HG03442 (cell line): ENCODE measurements around the gene PKHD1.
A peak's percentile ranks its signal among the peaks of the same experiment; 100 is the strongest.

Experiments
- ATAC-seq: cut with Tn5 transposase; IDR thresholded peaks from one replicate; pipeline ENCODE4 v1.9.1; 2021; ENCODE audit warnings: mild to moderate bottlenecking, moderate library complexity; ENCODE audit not compliant: unreplicated experiment

PKHD1 gene

DNA sequence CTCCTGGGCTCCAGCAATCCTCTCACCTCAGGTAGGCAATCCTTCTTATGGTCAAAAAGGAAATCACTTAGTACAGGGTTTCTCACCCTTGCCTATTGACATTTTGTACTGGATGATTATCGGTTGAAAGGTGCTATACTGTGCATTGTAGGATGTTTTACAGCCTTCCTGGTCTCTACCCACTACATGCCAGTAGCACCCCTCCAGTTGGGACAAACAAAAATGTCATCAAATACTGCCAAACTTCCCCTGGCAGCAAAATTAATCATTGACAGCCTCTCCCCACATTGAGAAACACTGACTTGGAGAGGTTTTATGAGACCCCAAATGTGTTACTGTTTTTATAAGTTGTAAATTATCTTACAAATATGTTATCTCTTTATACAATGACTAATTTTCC, 368.1 kb downstream of the PKHD1 start:
- ATAC-seq: no peak

GRCh38 chr6:51718533-51718932, 368.9 kb downstream of the PKHD1 start:
- no peak for ATAC-seq

DNA sequence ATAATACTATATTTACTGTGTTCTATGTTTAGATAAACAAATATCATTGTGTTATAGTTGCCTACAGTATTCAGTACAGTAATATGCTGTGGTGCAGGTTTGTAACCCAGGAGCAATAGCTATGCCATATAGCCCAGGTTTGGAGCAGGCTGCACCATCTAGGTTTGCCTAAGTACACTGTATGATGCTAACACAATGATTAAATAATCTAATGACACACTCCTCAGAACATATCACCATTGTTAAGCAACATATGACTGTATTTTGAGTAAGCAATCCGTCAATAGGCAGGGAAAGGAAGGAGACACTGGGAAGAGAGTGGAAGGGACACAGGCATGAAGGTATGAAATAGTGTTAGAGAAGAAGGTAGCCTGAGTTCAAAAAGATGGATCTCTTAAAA, 369.9 kb downstream of the PKHD1 start:
- ATAC-seq: no peak

- ATAC-seq: no peak
These were observed 375.5 kb downstream of the PKHD1 start for GRCh38 chr6:51711876-51712275.

DNA sequence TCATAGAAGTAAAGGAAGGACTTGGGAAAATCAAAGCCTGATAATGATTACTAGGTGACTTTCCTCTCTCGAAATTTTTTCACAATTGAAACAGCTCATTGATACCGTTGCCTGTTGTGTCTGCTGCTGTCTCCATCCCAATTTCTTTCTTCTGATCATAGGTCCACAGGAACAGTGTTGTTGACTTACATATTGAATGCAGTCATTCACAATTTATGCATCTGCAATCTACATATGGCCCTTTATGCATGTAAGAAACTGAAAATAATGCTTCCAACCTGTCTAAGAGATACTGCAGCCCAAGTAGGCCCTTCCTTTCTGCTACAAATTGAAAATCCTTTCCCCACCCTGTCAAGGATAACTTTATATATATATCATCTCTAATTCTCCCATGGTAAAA, 381.3 kb downstream of the PKHD1 start:
- no peak for ATAC-seq

DNA sequence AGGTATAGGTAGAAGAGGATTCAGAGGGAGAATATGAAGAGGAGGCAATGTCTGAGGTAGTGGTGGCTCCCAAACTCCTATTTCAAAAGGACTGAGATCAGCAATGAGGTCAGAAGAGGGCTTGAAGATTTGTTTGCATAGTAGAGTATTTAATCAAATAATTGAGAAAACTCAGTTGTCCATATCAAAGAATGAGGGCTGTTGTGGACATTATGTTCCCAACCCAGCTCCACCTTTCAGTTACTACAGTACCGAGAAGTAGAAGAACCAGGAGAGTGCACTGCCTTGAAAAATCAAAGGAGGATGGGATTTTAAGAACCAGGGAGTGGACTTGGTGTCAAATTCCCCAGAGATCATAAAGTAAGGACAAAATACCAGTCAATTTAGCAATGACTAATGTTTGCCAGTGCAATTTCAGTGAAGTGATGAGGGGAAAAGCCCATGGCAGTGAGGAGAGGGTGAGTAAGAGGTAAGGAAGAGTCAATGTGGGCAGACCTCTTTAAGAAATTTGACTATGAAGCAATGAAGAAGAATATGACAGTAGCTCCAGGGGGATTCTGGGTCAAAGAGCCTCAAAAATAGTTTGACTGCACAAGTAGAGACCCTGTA, 382.4 kb downstream of the PKHD1 start:
- no peak for ATAC-seq

DNA sequence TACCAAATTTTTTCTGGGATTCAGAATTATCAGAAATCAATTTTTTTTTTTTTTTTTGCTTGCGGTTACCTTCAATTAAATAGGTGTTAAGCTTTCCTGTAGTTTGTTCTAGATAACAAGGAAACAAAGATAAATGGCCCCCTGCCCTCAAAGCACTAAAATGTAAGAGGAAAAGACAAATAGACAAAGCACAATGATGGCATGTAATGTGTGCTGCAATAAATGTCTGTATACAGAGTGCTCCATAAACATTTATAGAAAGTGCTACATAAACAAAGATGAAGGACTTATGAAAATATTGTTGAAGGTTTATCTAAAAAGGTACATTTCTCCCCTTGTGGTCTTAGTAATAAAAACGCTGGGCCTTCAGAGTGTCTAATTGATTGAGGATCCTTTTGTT, 384.6 kb downstream of the PKHD1 start:
- no peak for ATAC-seq

DNA sequence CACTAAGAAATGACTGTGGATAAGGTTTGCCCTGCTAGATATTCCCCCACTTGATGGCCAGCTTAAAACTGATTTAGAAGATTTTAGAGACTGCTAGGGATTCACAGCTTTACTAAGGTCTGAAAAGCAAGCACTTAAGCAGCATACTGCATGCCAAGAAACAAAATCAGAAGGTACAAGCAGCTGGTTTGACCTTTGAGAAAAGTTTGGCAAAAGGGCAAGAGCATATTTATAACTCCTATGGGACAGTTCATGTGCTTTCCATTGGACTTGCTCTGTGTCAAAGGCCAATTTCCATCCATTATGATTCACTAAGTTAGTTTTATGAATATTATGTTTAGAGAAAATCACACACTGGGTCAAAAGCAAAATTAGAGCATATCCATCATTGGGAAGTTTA, 402.8 kb downstream of the PKHD1 start:
- no peak for ATAC-seq

GRCh38 chr6:51684038-51684437, 403.4 kb downstream of the PKHD1 start:
- ATAC-seq: no peak

DNA sequence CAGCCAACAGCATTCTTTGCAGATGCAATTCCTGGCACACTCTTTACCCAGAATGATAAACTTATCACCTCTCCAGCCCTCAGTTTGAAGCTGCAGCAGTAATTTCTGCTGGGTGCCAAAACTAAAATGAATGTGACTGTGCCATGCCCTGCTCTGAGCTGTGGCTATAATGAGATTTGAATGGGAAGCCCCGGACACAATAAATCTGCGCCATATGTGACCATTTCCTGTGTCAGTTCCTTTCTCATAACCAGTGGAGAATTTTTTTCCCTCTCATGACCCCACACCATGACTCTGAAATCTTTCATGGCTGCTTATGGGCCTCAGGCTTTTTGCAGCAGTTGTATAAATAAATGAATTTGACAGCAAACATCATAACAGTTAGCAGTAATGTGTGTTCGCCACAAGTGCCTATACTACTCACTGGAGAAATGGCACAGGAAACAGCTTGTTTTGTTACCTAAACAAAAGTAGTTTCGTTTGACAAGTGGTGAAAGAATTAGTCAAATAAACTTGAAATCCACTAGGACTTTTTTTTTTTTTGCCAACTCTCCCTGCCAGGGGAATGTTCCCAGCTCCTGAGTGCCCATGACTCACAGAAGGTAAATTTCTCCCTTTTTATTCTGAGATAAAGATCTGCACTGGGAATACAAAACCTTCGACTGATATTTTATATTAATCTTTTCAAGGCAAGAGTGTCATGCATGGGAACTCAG, 408.4 kb downstream of the PKHD1 start:
- peak; percentile 78 for ATAC-seq

DNA sequence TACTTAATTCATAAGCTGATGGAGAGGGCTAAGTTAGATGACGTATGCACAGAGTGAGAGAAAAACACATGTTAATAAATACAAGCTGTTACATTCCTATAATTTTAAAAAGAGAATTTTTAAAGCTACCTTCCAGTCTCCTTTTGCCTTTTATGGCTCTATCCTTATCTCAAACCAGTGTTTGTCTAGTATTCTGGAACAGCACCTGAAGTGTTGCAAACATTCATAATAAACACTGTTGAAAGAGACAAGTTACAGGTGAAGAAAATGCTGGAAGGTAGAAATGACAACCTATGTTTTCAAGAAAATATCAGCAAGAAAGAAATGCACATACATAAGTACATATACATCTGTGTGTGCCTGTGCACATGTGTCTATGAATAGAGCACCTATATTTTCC, 409.1 kb downstream of the PKHD1 start:
- ATAC-seq: no peak

GRCh38 chr6:51675922-51676275, 411.5 kb downstream of the PKHD1 start:
- no peak for ATAC-seq

GRCh38 chr6:51675020-51675921, 412.1 kb downstream of the PKHD1 start:
- ATAC-seq: no peak

DNA sequence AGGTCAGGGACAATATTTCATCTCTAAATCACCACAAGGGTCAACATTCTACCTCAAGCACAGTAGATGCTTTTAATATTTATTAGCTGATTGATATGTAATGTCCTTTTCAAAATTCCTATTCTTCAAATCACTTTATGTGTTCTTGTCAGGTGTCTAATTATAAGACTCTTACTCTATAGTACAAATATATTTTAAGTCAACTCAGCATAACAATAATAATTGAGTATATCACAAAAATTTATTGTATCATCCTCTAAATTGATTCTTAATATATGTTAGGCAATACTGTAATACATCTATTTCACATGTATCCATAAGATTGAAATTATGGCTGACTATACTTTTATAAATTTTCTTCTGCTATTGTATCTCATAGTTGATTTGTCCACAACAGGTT, 423.9 kb downstream of the PKHD1 start:
- ATAC-seq: no peak

GRCh38 chr6:51660767-51661166, 426.6 kb downstream of the PKHD1 start:
- ATAC-seq: no peak

DNA sequence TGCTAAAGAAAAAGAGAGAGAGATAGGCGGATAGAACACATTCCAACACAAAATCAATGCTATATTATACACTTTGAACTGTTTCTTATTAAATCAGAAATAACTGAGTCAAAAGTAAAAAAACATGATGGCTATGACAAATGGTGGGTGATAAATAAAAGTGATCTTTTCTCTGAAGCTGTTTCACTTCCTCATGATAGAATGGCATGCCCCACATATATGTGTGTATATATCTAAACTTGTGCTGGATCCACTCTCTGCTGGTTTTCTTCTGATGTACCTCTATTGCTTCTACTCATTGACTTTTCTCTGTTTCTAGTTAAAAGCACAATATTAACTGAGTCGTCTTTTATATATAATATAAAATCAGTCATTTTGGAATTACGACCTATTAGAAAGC, 429.9 kb downstream of the PKHD1 start:
- ATAC-seq: no peak

DNA sequence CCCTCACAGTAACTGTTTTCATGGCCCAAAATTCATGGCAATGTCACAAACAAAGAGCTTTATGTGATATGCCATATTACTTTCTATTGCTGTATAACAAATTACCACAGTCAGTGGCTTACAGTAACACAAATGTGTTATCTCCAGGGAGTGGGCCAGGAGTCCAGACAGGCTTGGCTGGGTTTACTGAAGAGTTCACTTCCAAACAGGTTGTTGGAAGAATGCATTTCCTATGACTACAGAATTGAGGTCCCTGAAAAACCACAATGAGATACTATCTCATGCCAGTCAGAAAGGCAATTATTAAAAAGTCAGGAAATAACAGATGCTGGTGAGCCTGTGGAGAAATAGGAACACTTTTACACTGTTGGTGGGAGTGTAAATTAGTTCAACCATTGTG, 431.9 kb downstream of the PKHD1 start:
- no peak for ATAC-seq

GRCh38 chr6:51654647-51655046, 432.8 kb downstream of the PKHD1 start:
- ATAC-seq: no peak

DNA sequence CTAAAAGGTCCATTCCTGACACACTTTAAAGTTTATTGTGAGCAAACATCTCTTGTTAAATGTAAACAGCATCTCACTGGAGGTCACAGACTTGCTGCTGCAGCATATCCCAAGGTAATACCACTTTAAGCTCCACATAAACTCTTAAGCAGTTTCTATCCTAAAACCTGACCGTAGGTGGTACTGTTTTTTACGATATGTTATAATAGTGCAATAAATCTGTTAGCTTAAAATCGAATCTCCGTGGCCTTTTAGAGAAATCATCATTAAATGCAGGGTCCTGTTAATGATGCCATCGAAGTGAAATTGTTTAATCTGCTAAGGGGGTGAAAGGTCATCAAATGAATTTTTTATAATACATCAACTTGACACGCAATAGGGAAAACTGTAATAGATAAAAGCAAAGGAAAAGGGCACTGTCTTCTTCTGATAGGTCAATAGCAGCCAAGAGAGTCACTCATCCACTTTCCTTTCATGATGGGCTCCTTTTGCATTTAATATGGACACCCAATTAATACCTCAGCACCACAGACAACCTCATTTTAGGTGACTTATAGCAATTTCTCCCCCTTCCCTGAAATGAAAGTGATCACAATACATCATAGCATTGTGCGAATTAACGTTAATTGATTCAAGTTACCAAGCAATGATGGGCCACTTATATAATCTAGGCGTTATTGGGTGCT, 436.1 kb downstream of the PKHD1 start:
- ATAC-seq: no peak

- ATAC-seq: no peak
These were observed 438.6 kb downstream of the PKHD1 start for GRCh38 chr6:51648774-51649173.

GRCh38 chr6:51648236-51648635, 439.2 kb downstream of the PKHD1 start:
- ATAC-seq: no peak
